ENCODE measurements around the gene CTF1.
"Not testable (repeated sequence)": the region's sequence is repeated elsewhere in the genome, so short reads cannot be mapped to it uniquely, and the experiment has no call there.

The CTF1 gene, protein sequence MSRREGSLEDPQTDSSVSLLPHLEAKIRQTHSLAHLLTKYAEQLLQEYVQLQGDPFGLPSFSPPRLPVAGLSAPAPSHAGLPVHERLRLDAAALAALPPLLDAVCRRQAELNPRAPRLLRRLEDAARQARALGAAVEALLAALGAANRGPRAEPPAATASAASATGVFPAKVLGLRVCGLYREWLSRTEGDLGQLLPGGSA

DNA sequence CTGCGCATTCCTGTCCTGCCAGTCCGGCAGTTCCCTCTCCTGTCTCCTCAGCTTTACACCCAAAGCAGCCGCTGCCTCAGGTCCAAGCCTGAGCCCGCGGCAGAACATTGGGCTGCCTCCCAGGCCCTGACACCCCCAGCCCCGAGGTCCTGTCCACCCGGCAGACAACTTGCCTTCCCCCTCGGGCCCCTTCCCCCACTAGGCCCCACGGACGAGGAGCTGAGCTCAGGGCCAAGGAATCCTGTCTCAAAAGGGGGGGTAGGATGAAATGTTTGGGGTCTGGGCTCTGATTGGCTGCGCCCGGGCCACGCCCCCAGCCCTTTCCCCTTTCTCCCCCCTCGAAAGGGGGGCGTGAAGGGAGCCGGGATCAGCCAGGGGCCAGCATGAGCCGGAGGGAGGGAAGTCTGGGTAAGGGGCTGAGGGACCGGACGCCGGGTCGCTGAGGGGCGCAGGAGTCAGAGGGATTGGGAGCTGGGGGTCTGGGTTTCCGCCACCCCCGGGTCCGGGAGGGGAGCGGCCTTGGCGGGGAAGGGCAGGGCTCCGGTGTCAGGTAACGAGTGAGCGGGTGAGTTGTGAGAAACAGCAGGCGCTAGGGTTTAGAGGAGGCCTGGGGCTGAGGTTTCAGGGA is at the start of gene CTF1:
CTF1 (plus strand) TSS at position 354 of the 628 bp plus-strand sequence; CDS start at position 384, 30 bp downstream.
- DNase-seq = no peak

DNA sequence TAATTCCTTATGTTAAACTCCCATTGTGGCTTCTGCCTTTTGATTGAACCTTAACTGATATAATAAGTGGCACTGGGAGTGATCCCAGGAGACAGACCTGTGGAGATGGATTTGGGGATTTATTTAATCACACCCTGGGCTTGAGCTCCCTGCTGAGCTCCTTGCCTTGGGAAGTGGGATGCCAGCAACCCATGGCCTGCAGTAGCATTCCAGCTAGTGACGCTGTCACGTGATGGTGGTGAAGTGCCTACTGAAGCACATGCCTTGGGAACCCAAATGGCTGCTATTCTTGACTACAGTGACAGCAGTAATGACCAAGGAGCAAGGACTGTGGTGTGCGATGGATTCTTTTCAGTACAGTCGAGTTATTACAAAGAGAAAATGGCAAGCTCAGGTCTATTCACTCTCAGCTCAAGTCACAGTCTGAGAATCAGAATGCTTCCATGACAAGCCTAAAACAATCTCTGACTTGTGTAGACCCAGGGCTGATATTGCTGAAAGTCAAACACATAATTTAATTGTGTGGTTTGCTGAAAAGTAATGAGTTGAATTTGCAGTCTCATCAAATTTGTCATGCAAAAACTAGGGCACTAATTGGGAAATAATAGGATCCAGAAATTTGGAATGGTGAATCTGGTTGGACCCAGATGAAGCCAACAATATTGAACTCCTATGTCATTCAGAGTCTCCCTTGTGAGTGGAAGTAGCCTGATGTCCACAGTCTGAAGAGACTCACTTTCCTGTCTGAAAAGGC is 49.6 kb upstream of the CTF1 start:
- no peak for DNase-seq

DNA sequence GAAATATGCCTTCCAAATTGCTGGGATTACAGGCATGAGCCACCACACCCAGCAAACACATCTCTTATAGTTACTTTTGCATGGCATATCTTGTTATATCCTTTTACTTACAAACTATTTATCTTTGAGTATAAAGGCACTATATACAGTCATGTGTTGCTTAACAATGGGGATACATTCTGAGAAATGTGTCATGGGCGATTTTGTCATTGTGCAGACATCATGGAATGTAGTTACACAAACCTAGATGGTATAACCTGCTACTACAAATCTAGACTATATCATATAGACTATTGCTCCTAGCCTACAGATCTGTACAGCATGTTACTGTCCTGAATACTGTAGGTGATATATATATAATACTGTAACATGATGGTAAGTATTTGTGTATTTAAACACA is 46.2 kb upstream of the CTF1 start:
- no peak for DNase-seq

DNA sequence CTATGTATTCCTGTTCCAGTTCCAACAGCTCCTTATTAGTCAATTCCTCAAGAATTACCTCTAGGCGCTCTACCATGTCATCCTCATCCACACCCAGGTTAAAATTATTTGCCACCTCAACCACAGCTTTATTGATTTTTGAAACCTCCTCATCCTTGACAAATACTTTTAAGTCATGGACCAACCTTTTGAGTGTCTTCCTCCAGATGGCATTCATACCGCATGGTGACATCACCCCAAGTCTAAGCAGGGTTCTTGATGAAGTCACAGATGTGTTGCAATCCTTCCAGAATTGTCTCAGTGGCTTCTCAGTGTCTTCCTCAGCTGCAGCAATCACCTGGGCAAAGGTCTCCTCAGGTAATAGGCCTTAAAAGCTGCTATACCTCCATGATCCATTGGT is 42.7 kb upstream of the CTF1 start:
- no peak for DNase-seq

DNA sequence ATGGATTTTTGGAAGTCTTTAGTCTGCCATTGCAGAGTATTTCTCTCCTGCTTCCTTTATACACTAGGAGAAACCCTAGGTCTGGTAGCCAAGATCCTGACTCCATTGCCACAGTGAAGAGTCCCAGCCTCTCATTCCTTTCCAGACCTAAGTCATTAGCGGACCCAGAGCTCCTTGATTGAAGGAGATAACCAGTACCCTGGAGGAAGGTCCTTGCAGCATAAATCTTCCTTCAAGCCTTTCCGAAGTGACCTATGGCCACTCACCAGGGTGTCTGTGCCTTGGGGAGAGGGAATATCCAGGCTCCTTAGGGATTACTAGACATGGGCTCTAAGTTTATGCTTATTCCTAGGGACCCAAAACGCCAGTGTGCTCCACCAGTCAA is 38.3 kb upstream of the CTF1 start:
- DNase-seq = no peak

DNA sequence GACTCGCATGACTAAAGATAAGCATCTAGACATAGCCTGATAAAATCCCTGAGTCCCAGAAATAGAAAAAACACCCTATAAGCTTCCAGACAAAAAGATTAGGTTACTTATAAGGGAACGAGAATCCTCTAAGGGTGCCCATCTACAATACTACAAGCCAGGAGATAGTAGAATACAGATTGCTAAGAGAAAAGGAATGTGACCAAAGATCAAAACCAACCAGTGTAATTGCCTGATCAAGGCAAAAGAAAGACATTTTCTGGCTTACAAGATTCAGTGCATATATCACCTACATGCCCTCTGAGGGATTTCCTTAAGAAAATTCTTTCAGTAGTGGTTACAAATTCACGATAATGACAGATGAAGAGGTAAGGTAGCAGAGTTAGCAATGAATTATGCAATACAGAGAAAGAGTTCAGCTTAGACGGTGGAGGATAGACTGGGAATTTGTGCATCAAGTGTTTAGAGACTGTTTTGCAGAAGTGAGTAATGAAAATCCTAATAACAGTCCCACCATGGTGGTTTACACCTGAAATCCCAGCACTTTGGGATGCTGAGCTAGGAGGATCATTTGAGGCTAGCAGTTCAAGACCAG is 37.5 kb upstream of the CTF1 start:
- DNase-seq = no peak

DNA sequence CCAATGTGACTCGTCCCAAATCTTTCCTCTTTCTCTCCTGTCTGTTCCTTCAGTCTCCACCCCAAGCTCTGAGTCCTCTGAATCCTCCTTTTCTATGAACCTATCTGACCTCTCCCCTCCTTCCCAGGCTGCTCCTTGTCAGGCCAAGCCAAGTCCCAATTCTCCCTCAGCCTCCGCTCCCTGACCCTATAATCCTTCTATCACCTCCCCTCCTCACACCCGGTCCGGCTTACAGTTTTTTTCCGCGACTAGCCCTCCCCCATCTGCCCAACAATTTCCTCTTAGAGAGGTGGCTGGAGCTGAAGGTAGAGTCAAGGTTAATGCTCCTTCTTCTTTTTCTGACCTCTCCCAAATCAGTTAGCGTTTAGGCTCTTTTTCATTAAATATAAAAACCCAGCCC is 35.7 kb upstream of the CTF1 start:
- DNase-seq = not testable (repeated sequence)

DNA sequence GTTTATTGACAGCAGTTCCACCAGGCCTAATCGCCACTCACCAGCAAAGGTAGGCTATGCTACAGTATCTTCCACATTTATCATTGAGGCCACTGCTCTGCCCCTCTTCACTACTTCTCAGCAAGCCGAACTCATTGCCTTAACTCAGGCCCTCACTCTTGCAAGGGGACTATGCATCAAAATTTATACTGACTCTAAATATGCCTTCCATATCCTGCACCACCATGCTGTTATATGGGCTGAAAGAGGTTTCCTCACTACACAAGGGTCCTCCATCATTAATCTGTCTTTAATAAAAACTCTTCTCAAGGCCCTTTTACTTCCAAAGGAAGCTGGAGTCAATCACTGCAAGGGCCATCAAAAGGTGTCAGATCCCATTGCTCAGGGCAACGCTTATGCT is 33.2 kb upstream of the CTF1 start:
- DNase-seq = not testable (repeated sequence)

DNA sequence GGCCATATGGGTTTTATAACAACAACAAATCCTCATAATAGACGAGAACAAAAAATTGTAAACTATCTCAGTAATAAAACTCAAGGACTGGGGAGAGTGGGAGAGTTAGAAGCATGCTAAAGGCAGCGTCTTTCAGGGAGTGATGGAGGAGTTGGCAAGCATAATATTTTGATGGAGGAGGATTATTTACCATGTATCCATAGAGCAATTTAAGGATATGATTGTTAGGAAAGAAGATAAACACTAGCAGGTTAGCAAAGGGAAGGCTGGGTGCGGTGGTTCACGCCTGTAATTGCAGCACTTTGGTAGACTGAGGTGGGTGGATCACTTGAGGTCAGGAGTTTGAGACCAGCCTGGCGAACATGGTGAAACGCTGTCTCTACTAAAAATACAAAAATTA is 30.4 kb upstream of the CTF1 start:
- DNase-seq = no peak

DNA sequence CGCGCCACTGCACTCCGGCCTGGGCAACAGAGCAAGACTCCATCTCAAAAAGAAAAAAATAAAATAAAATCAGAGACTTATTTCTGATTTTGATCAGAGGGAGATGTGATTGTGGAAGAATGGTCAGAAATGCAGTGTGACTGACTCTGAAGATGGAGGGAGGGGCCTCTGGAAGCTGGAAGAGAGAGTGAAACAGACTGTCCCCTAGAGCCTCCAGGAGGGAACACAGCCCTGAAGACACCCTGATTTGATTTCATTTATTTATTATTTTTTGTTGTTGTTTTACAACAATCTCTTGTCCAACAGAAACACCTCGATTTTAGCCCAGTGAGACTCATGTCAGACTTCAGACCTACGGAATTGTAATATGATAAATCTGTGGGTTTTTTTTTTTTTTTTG is 28.7 kb upstream of the CTF1 start:
- DNase-seq = no peak

DNA sequence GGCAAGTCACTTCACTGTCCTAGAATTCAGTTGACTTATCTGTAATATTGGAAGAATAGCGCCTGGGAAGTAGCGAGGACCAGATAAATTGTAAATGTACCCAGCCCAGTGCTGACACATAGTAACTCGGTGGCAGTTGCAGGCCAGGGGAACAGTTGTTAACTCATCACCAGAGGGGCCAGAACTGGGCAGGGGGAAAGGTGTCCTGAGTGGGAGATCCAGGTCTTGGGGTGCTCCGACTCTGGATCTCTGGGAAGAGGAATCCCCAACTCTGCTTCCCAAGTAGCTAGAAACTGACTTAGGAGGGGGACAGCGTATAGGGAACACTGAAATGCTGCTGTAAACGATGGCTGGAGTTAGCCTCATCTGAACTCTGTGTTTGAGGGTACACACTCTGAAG is 25.5 kb upstream of the CTF1 start:
- no peak for DNase-seq

DNA sequence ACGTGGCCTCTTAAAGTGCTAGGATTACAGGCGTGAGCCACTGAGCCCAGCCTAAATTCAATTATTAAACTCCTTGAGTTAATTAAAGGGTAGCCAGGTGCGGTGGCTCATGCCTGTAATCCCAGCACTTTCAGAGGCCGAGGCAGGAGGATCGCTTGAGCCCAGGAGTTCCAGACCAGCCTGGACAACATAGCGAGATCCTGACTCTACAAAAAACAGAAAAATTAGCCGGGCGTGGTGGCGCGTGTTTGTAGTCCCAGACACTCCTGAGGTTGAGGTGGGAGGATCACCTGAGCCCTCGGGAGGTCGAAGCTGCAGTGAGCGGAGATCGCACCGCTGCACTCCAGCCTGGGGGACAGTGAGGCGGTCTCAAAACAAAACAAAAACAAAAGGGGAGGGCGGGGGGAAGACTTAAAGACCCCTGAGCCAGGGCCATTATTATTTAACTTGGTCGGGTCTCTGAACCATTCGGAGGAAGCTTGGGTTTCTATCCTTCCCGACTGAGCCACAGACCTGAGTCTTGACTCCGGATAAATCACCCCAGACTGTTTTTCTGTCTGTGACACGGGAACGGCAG is 22.1 kb upstream of the CTF1 start:
- DNase-seq = no peak

DNA sequence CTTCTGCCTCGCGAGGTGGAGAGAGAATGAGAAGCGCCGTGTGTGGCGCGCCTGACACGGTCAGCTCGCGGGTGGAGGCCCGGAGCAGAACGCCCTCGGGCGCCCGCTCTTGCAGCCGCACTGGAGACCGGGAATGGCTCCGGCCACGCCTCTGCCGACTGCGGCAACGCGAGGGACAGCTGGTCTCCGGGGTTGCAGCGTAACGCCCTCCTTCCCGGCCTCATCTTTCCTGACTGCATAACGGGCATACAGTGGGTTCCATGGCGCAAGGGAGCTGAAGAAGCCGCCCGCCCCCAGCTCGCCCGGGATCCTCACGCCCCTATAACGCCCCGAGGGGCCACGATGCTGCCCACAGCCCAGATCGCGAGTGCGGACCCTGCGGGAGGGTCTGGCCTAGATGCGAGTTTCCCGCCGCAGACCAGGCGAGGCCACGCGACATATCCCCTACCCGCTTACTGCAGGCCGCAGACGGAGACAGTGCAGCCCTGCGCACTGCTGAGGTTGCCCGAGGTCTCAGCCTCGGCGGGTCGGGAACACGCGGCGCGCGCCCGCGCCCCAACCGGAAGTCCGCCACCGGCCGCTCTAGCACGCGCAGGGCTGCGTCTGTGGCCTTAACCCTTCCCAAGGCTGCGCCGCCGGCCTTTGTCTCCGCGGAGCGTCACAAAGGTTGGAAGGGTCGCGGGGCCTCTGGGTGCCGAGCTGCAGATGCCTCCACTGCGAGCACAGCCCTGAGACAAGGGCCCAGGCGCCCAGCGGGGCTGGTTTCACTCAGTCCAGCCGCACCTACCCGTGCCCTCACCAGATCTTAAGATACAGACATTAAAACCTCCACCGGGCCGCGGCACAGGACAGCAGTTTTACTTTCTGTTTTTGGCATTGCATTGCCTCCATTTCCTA is 21.3 kb upstream of the CTF1 start:
- peak; percentile 95 for DNase-seq

DNA sequence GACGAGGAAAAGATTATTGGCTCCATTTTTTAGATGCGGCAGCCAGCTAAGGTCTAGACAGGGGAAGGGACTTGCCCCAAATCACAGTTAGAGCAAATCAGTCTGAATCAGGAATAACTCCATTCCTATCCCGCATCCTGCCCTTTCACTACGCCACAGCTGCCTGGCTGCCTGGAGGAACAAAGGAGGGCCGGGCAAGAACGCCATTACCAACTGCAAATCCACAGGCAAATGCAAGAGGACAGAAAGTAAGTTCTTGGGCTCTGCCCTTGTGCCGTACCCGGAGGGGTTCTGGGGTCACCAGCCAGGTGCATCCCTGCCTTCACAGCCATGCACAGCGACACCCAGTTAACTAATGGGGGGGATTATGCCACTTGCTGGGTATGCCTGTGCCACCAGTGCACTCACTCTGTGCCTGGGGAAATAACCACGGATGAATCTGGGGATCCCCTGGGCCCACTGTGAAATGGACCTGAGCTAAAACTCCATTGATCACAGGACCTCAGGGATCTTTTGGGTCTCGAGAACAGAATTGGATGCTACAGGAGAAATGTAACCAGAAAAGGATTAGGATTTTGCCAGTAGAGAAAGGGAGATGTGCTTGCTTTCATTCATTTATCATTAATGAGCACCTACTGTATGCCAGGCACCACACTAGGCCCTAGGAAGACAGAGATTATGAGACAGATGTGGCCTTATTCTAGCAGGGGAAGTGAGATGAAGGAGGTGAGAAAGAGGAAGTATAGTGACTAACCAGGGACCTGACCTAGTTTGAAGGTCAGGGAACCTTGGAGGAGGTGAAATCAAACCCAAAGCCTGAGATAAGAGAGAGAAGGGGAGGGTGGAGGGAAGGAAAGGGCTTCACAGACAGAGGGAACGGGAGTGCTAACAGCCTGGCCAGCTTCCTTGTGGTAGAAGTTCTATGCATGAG is 20.3 kb upstream of the CTF1 start:
- peak; percentile 73 for DNase-seq

DNA sequence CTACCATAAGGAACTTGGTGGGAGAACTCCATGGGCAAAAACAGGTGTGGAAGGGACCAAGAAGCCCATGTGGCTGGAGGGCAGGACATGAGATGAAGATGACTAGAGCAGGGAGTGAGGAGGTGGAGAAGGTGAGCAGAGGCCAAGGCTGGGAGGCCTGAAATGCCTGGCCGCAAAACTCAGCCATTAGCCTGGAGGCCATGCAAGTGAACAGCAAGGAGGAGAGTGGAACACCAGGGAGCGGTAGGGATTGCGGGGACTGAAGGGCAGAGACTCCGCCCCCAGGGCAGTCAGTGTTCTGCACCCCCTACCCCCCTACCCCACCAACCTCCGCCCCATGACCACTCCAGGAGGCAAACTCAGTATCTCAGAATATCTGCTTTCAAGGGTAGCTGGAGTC is 19.5 kb upstream of the CTF1 start:
- DNase-seq = no peak

DNA sequence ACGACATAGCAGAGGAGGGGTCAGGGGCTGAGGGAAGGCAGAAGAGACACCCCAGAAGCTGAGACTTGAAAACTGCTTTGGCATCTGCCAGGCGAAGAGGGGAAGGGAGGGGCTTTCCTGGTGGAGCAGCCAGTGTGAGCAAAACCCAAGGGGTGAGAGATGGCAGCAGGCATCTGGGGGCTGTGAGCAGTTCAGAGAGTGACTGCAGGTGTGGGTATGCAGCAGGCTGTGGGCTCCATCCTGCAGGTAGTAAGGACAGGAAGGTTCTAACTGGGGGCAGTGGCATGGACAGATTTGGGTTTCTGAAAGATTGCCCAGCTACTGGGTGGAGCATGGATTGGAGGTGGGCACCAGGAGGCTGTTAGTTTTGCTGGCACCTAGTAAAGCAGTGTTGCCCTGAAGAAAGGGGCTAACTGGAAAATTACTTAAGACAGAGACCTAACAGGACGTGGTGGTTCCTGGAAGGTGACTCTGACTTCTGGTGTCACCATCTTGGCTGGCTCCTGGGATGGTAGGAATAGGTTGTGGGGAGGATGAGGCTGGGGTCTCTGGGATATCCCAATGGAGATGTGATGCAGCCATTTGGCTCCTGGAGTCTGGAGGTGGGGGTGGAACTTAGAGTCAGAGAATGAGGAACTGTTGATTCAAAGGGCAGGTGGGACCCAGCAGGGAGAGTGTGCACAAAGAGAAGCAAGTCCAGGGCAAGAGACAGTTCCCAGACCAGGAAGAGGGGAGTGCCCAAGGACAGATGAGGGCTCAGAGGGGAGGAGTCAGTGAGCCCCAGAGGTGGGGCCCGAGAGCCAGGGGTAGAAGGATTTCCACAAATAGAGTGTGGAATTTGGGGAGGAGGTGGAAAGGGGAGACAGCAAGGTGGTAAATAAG is 13.7 kb upstream of the CTF1 start:
- no peak for DNase-seq

DNA sequence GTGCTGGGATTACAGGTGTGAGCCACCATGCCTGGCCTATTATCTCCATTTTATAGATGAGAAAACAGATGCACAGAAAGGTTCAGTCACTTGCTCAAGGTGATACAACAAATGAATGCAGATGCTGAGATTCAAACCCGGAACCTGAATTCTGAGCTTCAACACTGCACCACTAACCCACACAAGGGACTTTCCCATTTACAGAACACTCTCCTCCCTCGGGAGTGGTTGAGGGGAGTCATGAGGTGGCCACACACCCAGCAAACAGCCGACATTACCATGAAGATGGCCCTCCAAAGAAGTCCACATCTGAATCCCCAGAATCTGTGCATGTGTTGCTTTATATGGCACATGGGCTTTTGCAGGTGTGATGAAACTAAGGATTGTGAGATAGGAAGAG is 11.7 kb upstream of the CTF1 start:
- no peak for DNase-seq

DNA sequence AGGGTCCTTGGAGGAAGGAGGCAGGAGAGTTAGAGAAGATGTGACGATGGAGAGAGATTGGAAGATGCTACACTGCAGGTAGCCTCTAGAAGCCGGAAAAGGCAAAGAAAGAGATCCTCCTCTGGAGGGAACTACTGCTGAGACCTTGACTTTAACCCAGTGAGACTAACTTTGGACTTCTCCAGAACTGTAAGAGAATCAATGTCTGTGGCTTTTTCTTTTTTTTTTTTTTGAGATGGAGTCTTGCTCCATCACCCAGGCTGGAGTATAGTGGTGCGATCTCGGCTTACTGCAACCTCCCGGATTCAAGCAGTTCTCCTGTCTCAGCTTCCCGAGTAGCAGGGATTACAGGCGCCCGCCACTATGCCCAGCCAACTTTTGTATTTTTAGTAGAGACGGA is 11.2 kb upstream of the CTF1 start:
- no peak for DNase-seq

DNA sequence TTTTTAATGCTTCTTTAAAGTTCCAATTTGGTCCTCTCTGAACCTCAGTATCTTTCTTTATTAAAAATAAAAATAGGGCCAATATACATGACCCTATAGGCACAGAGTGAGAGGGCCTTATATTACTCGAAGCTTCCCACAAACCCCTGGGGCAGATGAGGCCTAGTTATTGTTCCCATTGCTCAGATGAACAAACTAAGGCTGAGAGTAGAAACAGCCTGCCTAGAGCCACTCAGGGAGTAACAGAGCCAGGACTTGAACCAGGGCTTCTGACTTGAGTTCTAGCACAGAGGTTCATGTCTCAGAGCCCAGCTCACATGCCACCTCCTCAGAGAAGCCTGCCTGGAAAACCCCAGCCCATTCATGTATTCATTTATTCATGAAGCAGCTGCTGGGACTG is 10.3 kb upstream of the CTF1 start:
- DNase-seq = no peak

DNA sequence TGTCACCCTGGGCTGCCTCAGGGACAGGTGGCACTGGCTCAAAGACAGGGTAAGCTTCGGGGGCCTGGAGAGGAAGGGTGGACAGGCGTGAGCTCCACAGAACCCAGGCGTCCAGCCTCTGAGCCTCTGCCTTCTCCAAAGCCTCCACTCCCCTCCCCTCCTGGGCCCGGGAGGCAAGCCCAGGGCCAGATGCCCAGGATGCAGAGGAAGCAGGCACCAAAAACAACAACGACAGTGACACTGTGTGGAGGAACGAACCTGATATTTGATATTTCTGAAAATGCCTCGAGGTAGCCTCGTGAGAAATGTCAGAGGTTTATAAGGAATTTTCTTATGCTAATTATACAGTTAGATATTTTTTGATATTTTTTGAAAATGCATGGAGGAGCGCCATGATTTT is 8.5 kb upstream of the CTF1 start:
- DNase-seq = no peak

Measured in activated CD4-positive, alpha-beta T cell treated with anti-CD3 and anti-CD28 coated beads, Interleukin-2, Interleukin-6, amounts not matched to agents 100 ng/mL and 50 ng/mL, durations not matched to agents 16 hours and 8 hours (primary cell).